HEK293T (cell line): ENCODE data around the gene LRTM1.

Source experiments
- ARNT ChIP-seq: fragments of 450-650 bp; IDR thresholded peaks from 2 replicates; pipeline ENCODE4 v1.6.1; 2017; ENCODE audit warnings: mild to moderate bottlenecking
- BHLHE40 ChIP-seq: fragments of 450-650 bp; IDR thresholded peaks from 2 replicates; pipeline ENCODE4 v1.6.1; 2016; ENCODE audit warnings: mild to moderate bottlenecking, moderate library complexity, borderline replicate concordance
- ELF4 ChIP-seq: fragments of 450-650 bp; IDR thresholded peaks from 2 replicates; pipeline ENCODE4 v1.6.1; 2017; ENCODE audit warnings: antibody characterized with exemption
- FOXA1 ChIP-seq: fragments of 450-650 bp; IDR thresholded peaks from 2 replicates; pipeline ENCODE4 v1.6.1; 2016; ENCODE audit warnings: mild to moderate bottlenecking
- FOXM1 ChIP-seq: fragments of 450-650 bp; IDR thresholded peaks from 2 replicates; pipeline ENCODE4 v1.6.1; 2017; ENCODE audit warnings: mild to moderate bottlenecking, borderline replicate concordance
- HDGF ChIP-seq: fragments of 450-650 bp; IDR thresholded peaks from 2 replicates; pipeline ENCODE4 v1.6.1; 2017; ENCODE audit warnings: antibody characterized with exemption, borderline replicate concordance
- L3MBTL2 ChIP-seq: fragments of 450-650 bp; conservative IDR thresholded peaks from 2 replicates; pipeline ENCODE4 v1.6.1; 2016; ENCODE audit warnings: mild to moderate bottlenecking
- SP1 ChIP-seq: fragments of 450-650 bp; IDR thresholded peaks from 2 replicates; pipeline ENCODE4 v1.6.1; 2017
- SUZ12 ChIP-seq: fragments of 450-650 bp; IDR thresholded peaks from 2 replicates; pipeline ENCODE4 v1.6.1; 2016; ENCODE audit warnings: mild to moderate bottlenecking
- TARDBP ChIP-seq: fragments of 450-650 bp; IDR thresholded peaks from 2 replicates; pipeline ENCODE4 v1.6.1; 2016
- ZNF384 ChIP-seq: fragments of 450-650 bp; IDR thresholded peaks from 2 replicates; pipeline ENCODE4 v1.6.1; 2016

DNA sequence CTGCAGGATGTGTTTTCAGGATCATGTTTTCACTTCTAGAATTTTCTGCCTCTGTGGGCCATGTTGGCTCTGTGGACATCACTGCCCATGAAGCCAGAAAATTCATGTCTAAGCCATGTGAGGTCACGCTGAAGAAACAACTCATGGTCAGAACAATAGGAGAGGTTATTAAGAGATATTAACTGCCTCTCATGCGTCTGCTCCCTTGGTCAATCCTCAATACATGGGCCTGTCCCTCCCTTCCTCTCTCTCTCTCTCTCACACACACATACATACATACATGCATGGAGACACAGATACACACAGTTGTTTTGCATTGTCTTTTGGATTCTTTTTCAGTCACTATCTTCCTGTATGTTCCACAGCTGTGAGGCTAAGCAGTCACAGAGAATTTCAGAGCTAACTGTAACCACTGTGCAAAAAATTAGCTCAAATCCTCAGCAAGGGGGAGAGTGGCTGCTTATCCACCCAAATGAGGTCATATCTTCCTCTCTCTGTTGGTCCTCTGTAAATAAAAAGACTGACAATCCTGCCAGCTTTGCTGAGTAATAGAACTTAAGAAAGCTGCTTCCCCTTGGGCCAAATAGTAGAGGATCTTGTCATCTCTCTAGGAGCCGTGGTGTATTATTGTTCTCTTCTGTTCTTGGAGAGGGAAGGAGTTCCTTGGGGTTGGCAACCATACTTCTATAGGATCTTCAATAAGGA lies 45.6 kb downstream of the LRTM1 start:
- TF ChIP-seq TARDBP = no peak
- no peak for TF ChIP-seq ZNF384
- no peak for TF ChIP-seq SP1
- no peak for TF ChIP-seq ARNT
- TF ChIP-seq BHLHE40 = no peak
- TF ChIP-seq L3MBTL2 = no peak
- TF ChIP-seq FOXM1 = no peak
- TF ChIP-seq SUZ12 = no peak
- no peak for TF ChIP-seq FOXA1
- no peak for TF ChIP-seq ELF4
- no peak for TF ChIP-seq HDGF
